ENCODE measurements around the gene CENPX. TPM values are rescaled to one million over a fixed set of nuclear protein-coding genes. Genes with fewer than 3 reads are reported as not detected.

Gene CENPX
- total and polyA plus RNA-seq, 8 donors, result 42.9 to 77.7 (median 49.8) TPM

DNA sequence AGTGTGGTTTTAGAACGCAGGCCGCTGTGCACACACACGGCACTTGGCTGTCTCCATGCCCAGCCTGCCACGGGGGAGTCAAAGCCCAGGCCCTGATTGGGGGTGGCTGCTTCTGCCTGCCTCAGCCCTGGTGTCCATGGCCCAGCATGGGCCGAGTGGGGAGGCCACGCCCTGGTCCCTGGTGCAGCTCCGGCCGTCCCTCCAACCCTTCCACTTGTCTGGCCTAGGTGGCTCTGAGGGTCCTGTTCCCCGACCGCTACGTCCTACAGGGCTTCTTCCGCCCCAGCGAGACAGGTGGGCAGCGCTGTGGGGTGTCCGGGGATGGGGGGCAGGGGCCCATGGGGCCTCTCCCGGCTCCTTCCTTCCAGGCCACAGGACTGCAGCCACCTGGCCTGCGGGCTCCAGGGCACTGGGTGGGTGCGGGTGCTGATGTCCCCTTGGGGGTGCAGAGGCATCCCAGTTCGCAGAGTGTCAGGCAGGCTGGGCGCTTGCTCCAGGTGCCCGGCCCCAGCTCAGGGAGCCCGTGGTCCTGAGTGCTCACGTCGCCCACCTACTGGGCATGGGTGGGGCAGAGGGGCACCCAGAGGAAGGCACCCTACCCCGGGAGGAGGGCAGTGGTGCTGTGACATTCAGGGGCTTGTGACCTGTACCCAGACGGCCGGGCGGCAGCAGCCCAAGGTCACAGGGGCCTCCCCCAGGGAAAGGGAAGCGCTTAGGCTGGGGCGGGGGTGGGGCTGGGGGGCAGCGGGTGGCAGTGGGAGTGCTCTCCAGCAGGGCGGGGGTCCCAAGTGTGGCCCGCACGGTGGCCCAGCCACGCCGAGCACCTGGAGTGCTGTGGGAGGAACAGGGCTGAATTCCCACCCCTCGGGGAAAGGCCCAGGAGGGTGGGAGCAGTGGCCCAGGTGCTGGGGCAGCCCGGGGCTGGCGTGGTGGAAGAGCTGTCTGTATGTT is 11.8 kb downstream of the CENPX start:
- intact Hi-C loops (cut with DNase I), result no loop called here
- H3K27ac ChIP-seq, result no peak overlapping the region
- H3K4me3 ChIP-seq, result no peak overlapping the region
- H3K27me3 ChIP-seq, result no peaks in the 10 kb centered on the region
- TF ChIP-seq, protein P1, sequence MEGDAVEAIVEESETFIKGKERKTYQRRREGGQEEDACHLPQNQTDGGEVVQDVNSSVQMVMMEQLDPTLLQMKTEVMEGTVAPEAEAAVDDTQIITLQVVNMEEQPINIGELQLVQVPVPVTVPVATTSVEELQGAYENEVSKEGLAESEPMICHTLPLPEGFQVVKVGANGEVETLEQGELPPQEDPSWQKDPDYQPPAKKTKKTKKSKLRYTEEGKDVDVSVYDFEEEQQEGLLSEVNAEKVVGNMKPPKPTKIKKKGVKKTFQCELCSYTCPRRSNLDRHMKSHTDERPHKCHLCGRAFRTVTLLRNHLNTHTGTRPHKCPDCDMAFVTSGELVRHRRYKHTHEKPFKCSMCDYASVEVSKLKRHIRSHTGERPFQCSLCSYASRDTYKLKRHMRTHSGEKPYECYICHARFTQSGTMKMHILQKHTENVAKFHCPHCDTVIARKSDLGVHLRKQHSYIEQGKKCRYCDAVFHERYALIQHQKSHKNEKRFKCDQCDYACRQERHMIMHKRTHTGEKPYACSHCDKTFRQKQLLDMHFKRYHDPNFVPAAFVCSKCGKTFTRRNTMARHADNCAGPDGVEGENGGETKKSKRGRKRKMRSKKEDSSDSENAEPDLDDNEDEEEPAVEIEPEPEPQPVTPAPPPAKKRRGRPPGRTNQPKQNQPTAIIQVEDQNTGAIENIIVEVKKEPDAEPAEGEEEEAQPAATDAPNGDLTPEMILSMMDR (IDR thresholded peaks at IDR 0.05), result no peak
- H3K36me3 ChIP-seq, result peaks cover 0 to 13% of the 10 kb centered on the region in 2 donors
- no peaks in the 10 kb centered on the region for H3K9me3 ChIP-seq
- ATAC-seq (no peak), DNase-seq (no peak)
- peaks cover 0 to 11% of the 10 kb centered on the region in 2 donors for H3K4me1 ChIP-seq

DNA sequence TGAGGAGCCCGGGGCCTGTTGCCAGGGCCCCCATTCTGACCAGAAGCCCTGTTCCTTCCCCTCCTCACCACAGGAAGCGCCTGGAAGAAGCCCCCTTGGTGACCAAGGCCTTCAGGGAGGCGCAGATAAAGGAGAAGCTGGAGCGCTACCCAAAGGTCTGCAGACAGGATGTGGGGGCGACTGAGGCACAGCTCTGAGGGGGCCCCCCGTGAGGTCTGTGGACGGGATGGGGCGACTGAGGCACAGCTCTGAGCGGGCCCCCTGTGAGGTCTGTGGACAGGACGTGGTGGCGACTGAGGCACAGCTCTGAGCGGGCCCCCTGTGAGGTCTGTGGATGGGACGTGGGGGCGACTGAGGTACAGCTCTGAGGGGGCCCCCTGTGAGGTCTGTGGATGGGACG is 13.3 kb downstream of the CENPX start:
- Histone ChIP-seq H3K4me1 (peaks cover 0 to 11% of the 10 kb centered on the region in 2 donors), H3K27ac (no peak overlapping the region), H3K9me3 (no peaks in the 10 kb centered on the region), H3K27me3 (no peaks in the 10 kb centered on the region), H3K4me3 (no peak overlapping the region), H3K36me3 (peaks cover 0 to 13% of the 10 kb centered on the region in 2 donors)
- DNase-seq (no peak), ATAC-seq (no peak)
- TF ChIP-seq, protein P1 (IDR thresholded peaks at IDR 0.05), result no peak
- intact Hi-C loops (cut with DNase I), result no loop called here

- Histone ChIP-seq H3K36me3 (peaks cover 0 to 13% of the 10 kb centered on the region in 2 donors), H3K27ac (no peak overlapping the region), H3K4me3 (no peak overlapping the region), H3K4me1 (peaks cover 0 to 11% of the 10 kb centered on the region in 2 donors), H3K9me3 (no peaks in the 10 kb centered on the region), H3K27me3 (no peaks in the 10 kb centered on the region)
- ATAC-seq (no peak), DNase-seq (no peak)
- intact Hi-C loops (cut with DNase I), result no loop called here
- TF ChIP-seq, protein P1 (IDR thresholded peaks at IDR 0.05), result no peak
Measured at GRCh38 chr17:82008941-82009405, 13.7 kb downstream of the CENPX start.

GRCh38 chr17:82008258-82008940 is 14.3 kb downstream of the CENPX start:
- ATAC-seq (no peak), DNase-seq (no peak)
- H3K9me3 ChIP-seq, result no peaks in the 10 kb centered on the region
- H3K4me3 ChIP-seq, result no peak overlapping the region
- H3K4me1 ChIP-seq, result peaks cover 0 to 7% of the 10 kb centered on the region in 2 donors
- no peaks in the 10 kb centered on the region for H3K27me3 ChIP-seq
- H3K36me3 ChIP-seq, result peaks cover 0 to 13% of the 10 kb centered on the region in 2 donors
- no peak overlapping the region for H3K27ac ChIP-seq
- TF ChIP-seq, protein P1 (IDR thresholded peaks at IDR 0.05), result no peak
- intact Hi-C loops (cut with DNase I), result no loop called here

All from left lung (tissue), 10 donors.